Endothelial cell of umbilical vein (primary cell): ENCODE data around the gene APEH. TPM values are rescaled to one million over a fixed set of nuclear protein-coding genes. Genes with fewer than 3 reads are reported as not detected.

ENCODE experiments used
- BruUV-seq: library from RNA; stranded (reverse); fragments of 400-500 nt; replicated peaks from 2 replicates; lab custom pipeline; 2021; lab: Mats Ljungman, UMichigan
- CTCF ChIA-PET: fragments of 300-600, 350-600 bp; sonication (Branson Sonifier 250); formaldehyde crosslinking; loops from one replicate; lab custom pipeline; 2021; ENCODE audit warnings: antibody characterized with exemption, inconsistent platforms; lab: Charles Lee
- POLR2A ChIA-PET: fragments of 300-600, 350-600 bp; sonication (Branson Sonifier 250); formaldehyde crosslinking; loops from one replicate; lab custom pipeline; 2021; ENCODE audit warnings: antibody characterized with exemption, inconsistent platforms; lab: Charles Lee
- DNase-seq: peaks from one replicate; pipeline ENCODE4 v3.0.0-alpha.2; 2011; ENCODE audit warnings: low read depth, low spot score
- FAIRE-seq: peaks from 2 replicates; lab custom pipeline; 2011; peaks lifted over from hg19 to GRCh38; lab: Jason Lieb, UNC
- H2AFZ ChIP-seq: 2 replicates; pipeline ENCODE4 v1.6.0; 2012; ENCODE audit warnings: low read depth, low read length, control low read depth, inconsistent platforms
- H3K27ac ChIP-seq: 2 replicates; pipeline ENCODE4 v1.5.1; 2011; ENCODE audit warnings: low read depth, mild to moderate bottlenecking, control low read depth, low read length, moderate library complexity; ENCODE audit not compliant: insufficient read depth
- H3K27me3 ChIP-seq, 2 experiments: 2 replicates each; pipeline versions ENCODE4 v1.6.0 to v1.6.1; 2011; ENCODE audit warnings: low read length in 2 of 2, mixed read lengths in 1 of 2; ENCODE audit not compliant: control insufficient read depth in 2 of 2, insufficient read depth in 2 of 2
- H3K36me3 ChIP-seq, 2 experiments: 2 replicates in 1 of 2; 3 replicates in 1 of 2; pipeline ENCODE4 v1.5.1; 2011; ENCODE audit warnings: low read length in 2 of 2, mild to moderate bottlenecking in 1 of 2, moderate library complexity in 1 of 2; ENCODE audit not compliant: control insufficient read depth in 2 of 2, insufficient read depth in 2 of 2; ENCODE audit errors: extremely low read depth in 1 of 2
- H3K4me1 ChIP-seq: 3 replicates; pipeline ENCODE4 v1.5.1; 2011; ENCODE audit warnings: mild to moderate bottlenecking, low read length; ENCODE audit not compliant: control insufficient read depth, insufficient read depth; ENCODE audit errors: extremely low read depth
- H3K4me2 ChIP-seq: 2 replicates; pipeline ENCODE4 v1.6.1; 2011; ENCODE audit warnings: low read length, control low read depth, mixed read lengths; ENCODE audit not compliant: insufficient read depth
- H3K4me3 ChIP-seq, 3 experiments: fragments of 200-600 bp in 1 of 3; sonication (generic), shearing (Covaris generic) in 1 of 3; replicated peaks in 1 of 3; 2 replicates each; pipeline ENCODE4 v1.5.1; 2011 to 2016; ENCODE audit warnings: control low read depth in 3 of 3, low read length in 3 of 3, mild to moderate bottlenecking in 2 of 3, inconsistent platforms in 1 of 3, low read depth in 1 of 3, moderate library complexity in 1 of 3; ENCODE audit not compliant: insufficient read depth in 1 of 3
- H3K79me2 ChIP-seq: 2 replicates; pipeline ENCODE4 v1.6.0; 2012; ENCODE audit warnings: low read length, inconsistent platforms; ENCODE audit not compliant: control insufficient read depth, insufficient read depth
- H3K9ac ChIP-seq: replicated peaks from 2 replicates; pipeline ENCODE3; 2011; ENCODE audit warnings: low read length, control low read depth; ENCODE audit not compliant: insufficient read depth; ENCODE audit errors: extremely low read depth
- H3K9me1 ChIP-seq: replicated peaks from 3 replicates; pipeline ENCODE4 v1.6.0; 2011; ENCODE audit warnings: mild to moderate bottlenecking, low read length; ENCODE audit not compliant: control insufficient read depth, insufficient read depth; ENCODE audit errors: extremely low read depth
- H3K9me3 ChIP-seq: replicated peaks from 2 replicates; pipeline ENCODE4 v1.5.1; 2012; ENCODE audit warnings: low read length, inconsistent platforms; ENCODE audit not compliant: control insufficient read depth, insufficient read depth
- H4K20me1 ChIP-seq: replicated peaks from 2 replicates; pipeline ENCODE3; 2011; ENCODE audit warnings: mild to moderate bottlenecking, low read length; ENCODE audit not compliant: control insufficient read depth, insufficient read depth; ENCODE audit errors: extremely low read depth
- CTCF ChIP-seq, 2 donors: IDR thresholded peaks; 1 replicate in 1 of 2; 2 replicates in 1 of 2; pipeline ENCODE4 v1.5.1; 2011; ENCODE audit warnings: low read length in 2 of 2, mild to moderate bottlenecking in 2 of 2, moderate library complexity in 2 of 2, control low read depth in 1 of 2, inconsistent platforms in 1 of 2, low read depth in 1 of 2; ENCODE audit not compliant: insufficient read depth in 1 of 2; ENCODE audit errors: extremely low read depth in 1 of 2
- EZH2 ChIP-seq: IDR thresholded peaks from 2 replicates; pipeline ENCODE4 v1.6.1; 2012; ENCODE audit warnings: borderline replicate concordance, low read depth, mild to moderate bottlenecking, moderate library complexity, low read length, inconsistent platforms; ENCODE audit not compliant: severe bottlenecking
- FOS ChIP-seq: IDR thresholded peaks from 2 replicates; pipeline ENCODE4 v1.6.1; 2011; ENCODE audit warnings: mild to moderate bottlenecking, low read length, moderate library complexity, borderline replicate concordance; ENCODE audit not compliant: insufficient read depth
- GATA2 ChIP-seq: IDR thresholded peaks from 2 replicates; pipeline ENCODE4 v1.7.0; 2011; ENCODE audit warnings: low read depth, mild to moderate bottlenecking, moderate library complexity, mixed read lengths, low read length; ENCODE audit not compliant: insufficient read length, insufficient read depth
- JUN ChIP-seq: IDR thresholded peaks from 2 replicates; pipeline ENCODE4 v1.6.1; 2011; ENCODE audit warnings: borderline replicate concordance, low read depth; ENCODE audit not compliant: insufficient read length, insufficient read depth
- POLR2AphosphoS5 ChIP-seq: IDR thresholded peaks from 2 replicates; pipeline ENCODE4 v1.6.1; 2012; ENCODE audit warnings: low read depth, mild to moderate bottlenecking, control low read depth, low read length, moderate library complexity; ENCODE audit not compliant: insufficient read depth
- dilution Hi-C: fragments of 300-500 bp; cut with MboI; formaldehyde crosslinking; loops from one replicate; pipeline ENCODE4 v1.15.0; 2019; ENCODE audit warnings: low sequenced_read_pairs; ENCODE audit not compliant: extremely low pct_ligation_motif_present
- intact Hi-C: fragments of 100-400 bp; cut with micrococcal nuclease; formaldehyde crosslinking; loops from one replicate; pipeline ENCODE4 v1.10.0; 2022
- polyA plus RNA-seq, 4 experiments: library from polyadenylated mRNA; depleted of rRNA in 3 of 4; stranded (reverse) in 3 of 4; unstranded in 1 of 4; fragments of >200 nt; gene quantifications; 2 replicates each; pipeline versions ENCODE4 v1.2.1 to v1.2.3, GENCODE V29; 2011 to 2012; ENCODE audit warnings: missing spikeins in 1 of 4
- total RNA-seq: library from RNA; stranded (reverse); gene quantifications from 2 replicates; pipeline ENCODE4 v1.2.3, GENCODE V29; 2021

The APEH gene
- total and polyA plus RNA-seq, 2 donors (not counting 3 experiments of a cell fraction or from before 2014, with no cell fraction given) = 68.2 to 74.3 TPM

- CTCF ChIA-PET = interaction anchor here (1.5 kb wide), 1 partner anchor 48 kb away, joined by 4 read pairs; no protein-coding TSS in a partner anchor
- intact Hi-C loops (loop anchor here (5.0 kb wide), 1 partner anchor 102 kb away; the partner anchor contains the start of gene INKA1), dilution Hi-C loops (no loop called here)
- Histone ChIP-seq H3K9me1 (no peaks in the 10 kb centered on the region), H3K36me3 (peaks cover 0 to 33% of the 10 kb centered on the region in 2 experiments), H2AFZ (no peak overlapping the region), H3K79me2 (no peaks in the 10 kb centered on the region), H3K9ac (no peak overlapping the region), H3K4me1 (peaks cover 5% of the 10 kb centered on the region), H3K27me3 (no peaks in the 10 kb centered on the region), H3K4me3 (no peak overlapping the region), H3K27ac (no peak overlapping the region), H3K4me2 (no peak overlapping the region), H3K9me3 (no peaks in the 10 kb centered on the region), H4K20me1 (no peaks in the 10 kb centered on the region)
- FAIRE-seq (no peak), DNase-seq (no peak)
- TF ChIP-seq EZH2 = no peak
- BruUV-seq = no TSS peak
- POLR2A ChIA-PET = no interaction called here
Observed at GRCh38 chr3:49700014-49700413, 25.9 kb downstream of the APEH start.

GRCh38 chr3:49700453-49701128 lies 26.4 kb downstream of the APEH start:
- Histone ChIP-seq H3K9me1 (no peaks in the 10 kb centered on the region), H3K4me2 (no peak overlapping the region), H3K27ac (no peak overlapping the region), H3K36me3 (peaks cover 0 to 34% of the 10 kb centered on the region in 2 experiments), H3K4me3 (no peak overlapping the region), H3K4me1 (peaks cover 5% of the 10 kb centered on the region), H3K79me2 (no peaks in the 10 kb centered on the region), H3K9ac (no peak overlapping the region), H2AFZ (no peak overlapping the region), H3K27me3 (no peaks in the 10 kb centered on the region), H3K9me3 (no peaks in the 10 kb centered on the region), H4K20me1 (no peaks in the 10 kb centered on the region)
- TF ChIP-seq CTCF (IDR thresholded peaks at IDR 0.05; ENCODE audit: extremely low read depth in 1 of 2, insufficient read depth in 1 of 2, low read depth in 1 of 2, low read length in 2 of 2) = peak in 1 of 2 donors; percentile 6
- no peak for TF ChIP-seq POLR2AphosphoS5
- no peak for TF ChIP-seq GATA2
- TF ChIP-seq FOS = no peak
- TF ChIP-seq EZH2 = no peak
- TF ChIP-seq JUN = no peak
- intact Hi-C loops (loop anchor here (5.0 kb wide), 1 partner anchor 102 kb away; the partner anchor contains the start of gene INKA1), dilution Hi-C loops (no loop called here)
- BruUV-seq = no TSS peak
- ChIA-PET CTCF (interaction anchor here (0.5 to 3.8 kb wide), 21 partner anchors 8 to 390 kb away, joined by 3 to 27 read pairs (median 3); partner anchors contain the start of genes AMIGO3, MON1A and RBM6), POLR2A (no interaction called here)
- FAIRE-seq (no peak), DNase-seq (no peak)
